NCI-H226 (cell line): Measurements from ENCODE around the gene FAM13C.
A peak's percentile ranks its signal among the peaks of the same experiment; 100 is the strongest.
"Not testable (repeated sequence)": the region's sequence is repeated elsewhere in the genome, so short reads cannot be mapped to it uniquely, and the experiment has no call there.

Source experiments
- DNase-seq: peaks from one replicate; pipeline ENCODE4 v3.0.0-alpha.2; 2015

Gene FAM13C

DNA sequence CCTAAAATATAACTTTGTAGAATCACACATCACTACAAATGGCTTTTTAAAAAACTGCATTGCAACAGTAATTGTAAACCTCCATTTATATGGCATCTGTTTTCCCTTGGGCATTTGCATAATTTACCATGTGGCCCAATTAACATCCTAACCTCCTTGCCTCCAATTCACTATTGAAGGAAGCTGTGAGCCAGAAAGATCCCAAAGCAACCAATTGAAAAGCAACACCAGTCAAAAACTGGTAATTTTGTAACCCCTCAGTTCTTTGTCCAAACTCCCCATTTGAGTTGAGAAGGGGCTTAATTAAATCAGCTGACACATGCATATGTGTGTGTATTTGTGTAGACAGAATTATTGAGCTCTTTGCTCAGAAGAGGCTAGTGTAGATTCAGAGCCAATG, 90.3 kb downstream of the FAM13C start:
- no peak for DNase-seq

DNA sequence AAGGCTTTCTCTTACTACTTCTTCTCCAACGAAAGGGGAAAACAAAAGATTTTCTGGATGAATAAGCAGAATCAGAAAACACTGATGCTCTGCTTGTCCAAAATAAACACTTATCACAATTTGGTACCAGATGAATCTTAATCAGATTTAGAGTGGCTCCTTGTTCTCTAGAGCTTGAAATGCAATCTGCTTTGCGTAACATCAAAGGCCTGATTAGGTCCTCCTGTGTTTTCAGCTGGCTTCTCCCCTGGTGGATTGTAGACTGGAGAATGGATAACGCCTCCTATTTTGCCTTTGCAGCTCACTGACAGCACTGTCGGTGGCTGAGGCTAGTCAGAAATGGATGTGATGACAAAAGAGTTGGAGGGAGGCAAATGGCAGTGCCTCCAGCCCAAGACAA, 91.2 kb downstream of the FAM13C start:
- no peak for DNase-seq

DNA sequence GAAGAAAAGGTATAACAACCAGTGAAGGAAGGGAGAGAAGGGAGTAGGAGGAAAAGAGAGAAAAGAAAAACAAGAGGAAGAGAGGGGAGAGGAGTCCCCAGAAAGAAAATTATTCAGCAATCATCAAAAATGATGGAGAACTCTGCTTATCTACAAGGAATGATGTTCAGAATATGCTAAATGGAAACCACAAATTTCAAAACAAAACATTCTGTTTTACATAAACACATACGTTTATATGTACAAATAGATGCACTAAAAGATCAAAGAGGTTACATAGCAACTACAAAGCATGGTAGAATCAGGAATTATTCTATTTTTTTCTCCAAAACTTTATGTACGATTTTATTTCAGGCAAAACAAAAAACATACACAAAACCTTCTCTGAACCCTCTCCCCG, 91.9 kb downstream of the FAM13C start:
- no peak for DNase-seq

DNA sequence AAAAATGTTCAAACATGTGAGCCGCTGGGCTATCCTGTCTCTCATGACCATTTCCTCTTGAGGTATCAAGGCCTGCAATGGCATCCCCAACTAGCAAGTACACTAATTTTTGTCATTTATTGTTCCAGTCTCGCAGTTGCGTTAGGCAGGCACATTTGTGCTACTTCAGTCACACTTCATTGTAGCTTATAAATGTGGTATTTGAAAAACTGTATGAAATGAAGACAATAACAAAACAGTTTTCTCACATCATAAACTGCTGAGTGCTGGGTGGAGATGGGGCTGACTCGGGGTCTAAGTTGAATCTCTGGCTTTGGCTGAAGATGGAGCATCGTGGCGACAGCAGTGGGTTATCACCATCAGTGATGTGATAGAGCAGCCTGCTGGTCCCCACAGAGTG, 92.7 kb downstream of the FAM13C start:
- no peak for DNase-seq

DNA sequence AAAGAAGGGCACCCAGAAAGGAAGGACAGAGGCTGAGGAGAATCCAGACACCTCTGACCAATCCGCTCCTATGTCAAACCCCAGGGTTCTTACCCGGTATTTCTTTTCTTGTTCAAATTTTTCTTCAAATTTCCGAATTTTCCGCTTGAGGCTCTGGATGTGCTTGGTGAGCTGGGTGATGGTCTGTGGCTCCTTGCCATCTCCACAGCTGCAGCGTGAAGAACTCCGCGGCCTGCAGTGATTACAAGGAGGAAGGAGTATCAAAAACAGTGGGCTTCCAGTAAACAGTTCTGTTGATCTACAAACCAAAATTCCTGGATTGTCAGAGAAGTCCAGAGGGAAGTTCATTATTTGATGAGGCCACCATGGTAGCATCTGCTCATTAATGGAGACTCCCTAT, 93.9 kb downstream of the FAM13C start:
- DNase-seq: no peak

DNA sequence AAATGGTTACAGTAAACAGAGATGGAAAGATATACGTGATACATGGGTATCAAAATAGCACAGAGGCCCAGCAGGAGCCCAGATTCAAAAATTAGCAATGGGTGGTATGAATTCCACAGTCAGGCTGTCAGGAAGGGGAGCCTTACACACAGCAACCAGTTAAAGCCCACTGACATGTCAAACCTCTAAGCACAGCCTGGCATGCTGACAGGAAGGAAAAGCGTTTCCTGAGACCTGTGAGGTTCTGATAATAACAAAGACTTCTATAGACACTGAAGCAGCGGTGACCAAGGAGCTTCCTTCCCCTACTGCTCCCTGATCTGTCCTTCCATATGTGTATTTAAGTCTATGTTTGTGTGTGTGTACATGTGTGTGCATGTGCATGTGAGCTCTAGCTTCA, 96.0 kb downstream of the FAM13C start:
- no peak for DNase-seq

DNA sequence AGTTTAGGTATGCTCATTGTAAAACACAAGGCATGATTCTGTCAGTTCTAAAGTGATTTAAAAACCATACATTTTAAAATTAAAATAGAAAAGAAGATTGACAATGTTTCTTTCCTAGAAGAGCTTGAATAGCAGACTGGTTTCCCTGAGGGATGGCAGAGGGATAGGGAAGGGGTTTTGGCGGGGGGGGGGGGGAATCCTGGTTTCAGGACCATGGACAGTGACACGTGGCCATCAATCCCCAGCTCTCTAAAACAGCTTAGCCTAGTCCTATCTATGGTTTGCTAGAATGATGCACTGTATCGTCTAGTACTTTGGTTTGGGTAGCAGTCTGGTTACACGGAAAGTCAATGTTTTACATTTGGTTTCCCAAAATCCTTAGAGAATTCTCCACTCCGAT, 97.2 kb downstream of the FAM13C start:
- no peak for DNase-seq

DNA sequence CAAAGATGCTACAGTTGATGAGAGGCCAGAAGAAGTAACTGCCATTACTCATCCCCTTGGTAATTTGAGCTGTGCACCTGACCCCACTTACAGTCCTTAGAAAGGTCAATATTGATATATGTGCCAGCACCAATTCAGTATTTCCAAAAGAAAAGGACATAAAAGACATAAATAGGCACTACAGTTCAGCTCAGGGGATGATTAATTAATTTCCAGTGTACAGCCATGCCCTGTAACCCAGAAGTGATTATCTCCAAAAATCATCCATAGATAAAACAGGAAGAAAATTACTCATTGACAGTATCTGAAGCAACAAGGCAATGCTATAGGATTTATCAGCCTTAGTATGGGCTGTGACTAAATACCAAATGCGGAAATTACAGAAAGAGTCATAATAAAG, 103.5 kb downstream of the FAM13C start:
- no peak for DNase-seq

DNA sequence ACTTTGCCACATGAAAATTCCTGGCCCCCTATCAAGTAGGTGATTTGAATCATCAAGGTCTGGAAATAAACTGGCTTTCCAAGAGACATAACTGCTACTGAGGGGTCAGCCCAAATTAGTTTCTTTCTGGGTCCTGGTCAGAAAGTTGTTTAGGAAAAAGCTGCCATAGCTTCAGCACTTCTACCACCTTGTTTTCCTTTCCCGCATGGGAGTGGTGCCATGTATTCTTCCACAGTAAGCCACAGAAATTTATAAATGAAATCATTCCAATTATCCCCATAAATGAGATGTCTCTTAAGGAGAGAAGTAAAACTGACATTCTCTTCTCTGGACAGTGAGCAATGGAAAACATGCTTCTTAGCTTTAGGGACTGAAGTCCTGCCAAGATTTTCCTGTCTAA, 105.1 kb downstream of the FAM13C start:
- no peak for DNase-seq

DNA sequence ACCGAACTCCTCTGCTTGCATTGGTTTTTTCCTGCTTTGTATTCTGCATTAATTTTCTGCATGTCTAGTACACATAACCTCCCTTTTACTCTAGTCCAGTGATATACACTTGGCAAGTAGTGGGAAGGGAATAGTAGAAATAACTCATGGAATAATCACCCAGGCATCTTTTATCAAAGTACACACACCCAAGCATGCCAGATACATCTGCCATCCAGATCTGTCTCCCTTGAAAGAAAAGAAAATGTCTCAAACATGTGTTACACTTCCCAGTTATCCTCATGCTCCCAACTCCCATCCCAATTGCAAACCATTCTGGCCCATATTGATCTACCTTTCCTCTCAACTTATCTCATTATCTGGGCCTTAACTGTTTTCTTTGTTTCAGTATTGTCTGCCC, 106.9 kb downstream of the FAM13C start:
- no peak for DNase-seq

DNA sequence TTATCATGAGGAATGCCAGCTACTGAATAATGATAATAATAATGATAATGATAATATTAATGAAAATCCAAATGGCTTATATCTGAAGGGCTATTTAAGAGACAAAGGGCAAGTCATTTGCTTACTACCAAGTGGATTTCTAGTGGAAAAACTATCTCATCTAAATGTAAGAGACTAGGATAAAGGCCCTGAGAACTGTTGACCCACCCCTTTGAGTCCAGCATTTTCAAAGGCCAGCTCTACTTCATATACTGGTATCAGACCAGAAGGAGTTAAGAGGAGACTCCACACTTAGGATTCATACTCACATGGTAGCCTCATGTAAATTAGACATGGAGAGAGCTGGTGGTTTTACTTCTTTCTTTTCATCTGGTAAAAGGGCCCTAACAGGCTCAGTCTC, 109.9 kb downstream of the FAM13C start:
- DNase-seq: no peak

DNA sequence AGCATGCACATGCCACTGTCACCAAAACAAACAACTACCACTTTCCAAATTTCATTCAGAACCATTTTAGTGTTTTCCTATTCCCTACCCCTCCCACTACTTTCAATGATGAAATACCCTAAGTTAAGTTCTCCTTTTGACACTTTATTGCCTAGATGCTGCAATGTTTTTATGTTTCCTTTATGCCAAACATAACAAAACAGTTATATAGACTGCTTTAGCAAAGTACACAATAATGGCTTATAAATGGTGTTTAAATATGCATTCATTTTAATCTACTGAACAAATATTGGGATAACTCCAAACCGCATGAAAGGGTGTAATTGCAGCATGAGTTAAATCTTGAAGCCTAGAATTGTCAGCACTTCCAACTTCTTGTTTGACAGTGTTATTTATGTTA, 116.7 kb downstream of the FAM13C start:
- no peak for DNase-seq

DNA sequence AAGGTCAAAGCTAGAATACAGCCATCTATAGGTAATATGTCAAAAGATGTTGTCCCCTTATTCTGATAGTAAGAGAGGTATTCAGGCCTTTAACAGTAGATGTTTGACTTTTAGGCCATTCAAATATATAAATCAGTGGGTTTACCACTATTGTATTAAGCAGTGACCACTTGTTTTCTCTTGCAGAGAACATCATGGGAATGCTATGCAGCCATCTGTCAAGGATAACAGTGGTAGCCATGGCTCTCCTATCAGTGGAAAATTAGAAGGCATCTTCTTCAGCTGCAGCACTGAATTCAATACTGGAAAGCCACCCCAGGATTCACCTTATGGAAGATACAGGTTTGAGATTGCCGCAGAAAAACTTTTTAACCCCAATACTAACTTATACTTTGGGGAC, 117.5 kb downstream of the FAM13C start:
- DNase-seq: no peak

DNA sequence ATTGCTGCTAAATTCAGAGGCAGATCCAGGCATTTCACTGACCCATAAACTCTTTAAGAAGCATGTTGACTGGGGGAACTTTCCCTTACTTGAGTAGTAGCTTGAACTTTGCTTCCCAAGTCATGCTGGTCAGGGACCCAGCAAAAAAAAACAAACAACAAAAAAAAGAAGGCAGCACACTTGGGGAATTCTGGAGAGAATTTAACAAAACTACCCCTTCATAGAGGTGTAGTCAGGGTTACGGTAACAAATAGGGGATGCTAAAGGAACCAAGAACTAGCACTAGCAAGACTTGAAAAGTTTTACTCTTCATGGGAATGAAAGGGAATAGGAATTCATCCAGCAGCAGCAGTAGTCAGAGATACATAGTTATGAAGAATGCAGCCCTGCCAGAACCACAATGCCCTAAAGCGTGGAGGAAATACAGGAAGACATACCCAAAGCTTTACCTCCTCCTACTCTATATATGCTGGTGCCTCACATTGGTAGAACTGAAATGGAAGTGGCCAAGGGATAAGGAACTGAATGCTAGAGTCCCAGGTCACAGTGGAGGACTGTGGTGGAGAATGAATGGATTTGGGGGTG, 118.6 kb downstream of the FAM13C start:
- DNase-seq: no peak

DNA sequence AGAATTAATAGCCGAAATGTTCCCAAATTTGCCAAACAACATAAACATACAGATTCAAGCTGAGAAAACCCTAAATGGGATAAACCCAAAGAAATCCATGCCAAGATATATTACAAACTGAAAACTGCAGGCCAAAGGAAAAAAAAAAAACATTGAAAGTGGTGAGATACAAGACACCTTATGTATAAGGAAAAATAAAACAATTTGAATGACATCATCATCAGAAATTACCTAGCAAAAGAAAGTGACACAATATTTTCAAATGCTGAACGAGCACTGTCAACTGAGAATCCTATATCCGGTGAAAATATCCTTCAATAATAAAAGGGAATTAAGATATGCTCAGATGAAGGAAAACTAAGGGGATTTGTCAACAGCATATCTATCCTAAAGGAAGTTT, 119.4 kb downstream of the FAM13C start:
- no peak for DNase-seq

DNA sequence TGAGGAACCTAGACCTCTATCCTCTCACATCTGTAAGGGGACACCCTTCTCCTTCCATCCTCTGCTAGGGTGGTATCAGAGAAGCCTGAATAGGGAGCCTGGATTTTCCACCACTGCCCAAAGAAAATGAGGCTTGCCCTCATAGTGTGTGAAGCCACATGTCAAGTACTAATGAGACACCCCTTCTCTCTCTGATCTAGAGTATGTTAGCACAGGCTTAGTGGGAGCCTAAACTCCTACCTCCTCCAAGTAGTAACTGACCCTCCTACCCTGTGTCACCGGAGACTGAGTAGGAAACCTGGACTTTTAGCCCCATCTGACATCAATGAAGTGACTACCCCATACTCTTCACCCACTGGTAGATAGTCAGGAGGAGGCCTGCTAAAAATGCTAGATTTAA, 120.3 kb downstream of the FAM13C start:
- DNase-seq: no peak

DNA sequence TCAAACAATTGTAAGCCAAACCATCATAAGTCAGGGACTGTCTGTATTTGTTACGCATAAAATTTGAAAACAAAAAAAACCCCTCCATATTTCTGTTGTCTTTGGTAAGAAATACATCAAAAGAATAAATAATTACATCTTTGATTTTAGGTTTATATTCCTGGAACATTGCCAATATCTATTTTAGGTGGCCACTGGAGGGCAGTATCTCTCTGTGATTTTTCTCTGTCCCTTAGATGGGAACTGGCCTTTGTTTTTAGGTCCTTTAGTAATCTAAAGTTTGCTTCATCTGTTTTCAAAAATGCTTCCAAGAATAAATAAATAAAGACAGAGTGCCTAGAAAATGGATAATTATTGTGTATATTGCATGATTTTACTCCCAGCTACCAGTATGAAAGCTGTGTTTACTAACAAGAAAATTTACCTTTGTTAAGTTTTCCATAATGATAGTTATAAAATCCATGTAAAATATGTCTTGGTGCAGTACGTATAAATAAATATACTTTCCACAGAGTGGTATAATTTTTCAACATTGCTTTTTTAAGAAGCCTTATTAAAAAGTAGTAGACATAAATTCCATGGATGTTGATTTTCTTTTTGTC, 121.7 kb downstream of the FAM13C start:
- no peak for DNase-seq

DNA sequence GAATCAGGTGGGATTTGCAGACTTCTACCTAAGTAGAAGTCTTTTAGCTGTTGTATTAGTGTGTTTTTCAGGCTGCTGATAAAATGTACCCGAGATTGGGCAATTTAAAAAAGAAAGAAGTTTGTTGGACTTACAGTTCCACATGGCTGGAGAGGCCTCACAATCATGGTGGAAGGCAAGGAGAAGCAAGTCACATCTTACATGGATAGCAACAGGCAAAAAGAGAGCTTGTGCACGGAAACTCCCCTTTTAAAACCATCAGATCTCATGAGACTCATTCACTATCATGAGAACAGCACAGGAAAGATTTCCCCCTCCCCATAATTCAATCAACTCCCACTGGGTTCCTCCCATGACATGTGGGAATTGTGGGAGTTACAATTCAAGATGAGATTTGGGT, 123.2 kb downstream of the FAM13C start:
- not testable (repeated sequence) for DNase-seq

DNA sequence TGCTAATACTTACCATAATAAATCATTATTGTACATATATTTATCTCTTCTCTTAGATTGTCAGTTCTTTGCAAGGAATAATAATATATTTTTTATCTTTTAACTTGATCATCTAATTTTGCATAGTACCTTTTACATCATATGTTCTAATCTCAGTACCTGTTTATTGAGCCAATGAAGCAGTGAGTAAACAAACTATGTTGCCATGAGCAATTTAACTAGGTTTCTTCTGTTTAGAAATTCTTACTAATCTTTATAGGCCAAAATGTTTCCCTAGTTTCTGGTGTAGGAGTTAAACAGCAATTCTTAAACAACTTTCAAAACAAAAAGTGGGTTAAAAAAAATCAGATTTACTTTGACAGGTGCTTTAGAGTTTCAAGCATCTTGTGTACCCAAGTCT, 124.6 kb downstream of the FAM13C start:
- no peak for DNase-seq

DNA sequence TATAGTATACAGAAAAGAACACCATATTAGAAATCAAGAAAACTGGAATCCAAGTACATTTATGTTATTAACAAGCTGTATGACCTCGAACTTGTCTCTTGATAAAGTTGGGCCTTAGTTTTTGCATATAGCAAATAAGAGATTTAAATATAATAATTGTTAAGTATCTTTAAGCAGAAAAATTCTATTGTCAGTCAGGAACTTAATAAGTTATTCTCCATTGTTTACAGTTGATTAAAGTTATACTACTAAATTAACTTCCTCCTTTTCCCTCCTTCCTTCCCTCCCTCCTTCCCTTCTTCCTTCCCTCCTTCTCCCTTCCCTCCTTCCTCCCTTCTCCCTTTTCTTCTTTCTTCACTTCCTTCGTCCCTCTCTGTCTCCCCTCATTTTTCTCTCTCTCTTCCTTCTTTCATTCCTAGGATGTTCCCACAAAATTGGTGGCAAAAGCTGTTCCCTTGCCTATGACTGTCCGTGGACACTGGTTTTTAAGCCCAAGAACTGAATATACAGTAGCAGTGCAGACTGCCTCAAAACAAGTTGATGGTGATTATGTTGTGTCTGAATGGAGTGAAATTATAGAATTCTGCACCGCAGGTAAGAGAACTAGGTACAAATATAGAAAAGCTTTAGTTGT, 126.2 kb downstream of the FAM13C start:
- no peak for DNase-seq

DNA sequence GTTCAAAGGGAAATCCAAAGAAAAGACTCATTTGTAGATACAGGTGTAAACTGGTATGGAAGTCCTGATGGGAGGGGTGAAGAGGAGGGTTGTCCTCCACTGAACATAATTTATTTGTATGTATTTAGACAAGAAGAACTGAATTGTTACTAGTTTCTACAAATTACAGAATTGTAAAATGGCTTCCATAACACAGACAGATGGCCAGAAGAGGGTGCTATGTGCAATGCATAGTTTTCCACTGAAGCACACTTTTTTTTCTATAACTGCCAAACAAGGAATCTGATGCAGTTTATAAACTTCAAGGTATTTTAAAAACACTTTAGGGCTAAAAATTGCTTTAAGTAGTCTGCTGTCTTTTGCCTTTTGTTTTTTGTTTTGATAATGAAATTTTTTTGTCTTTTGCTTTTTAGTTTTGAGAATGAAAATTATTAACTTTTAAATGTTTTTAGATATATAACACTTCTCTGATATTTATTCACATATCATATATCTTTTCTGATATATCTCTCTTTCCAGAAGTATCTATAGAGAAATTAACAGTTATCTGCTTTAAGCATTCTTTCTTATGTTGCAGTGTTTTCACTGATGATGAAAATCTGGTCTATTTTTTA, 127.4 kb downstream of the FAM13C start:
- peak; percentile 29 for DNase-seq

DNA sequence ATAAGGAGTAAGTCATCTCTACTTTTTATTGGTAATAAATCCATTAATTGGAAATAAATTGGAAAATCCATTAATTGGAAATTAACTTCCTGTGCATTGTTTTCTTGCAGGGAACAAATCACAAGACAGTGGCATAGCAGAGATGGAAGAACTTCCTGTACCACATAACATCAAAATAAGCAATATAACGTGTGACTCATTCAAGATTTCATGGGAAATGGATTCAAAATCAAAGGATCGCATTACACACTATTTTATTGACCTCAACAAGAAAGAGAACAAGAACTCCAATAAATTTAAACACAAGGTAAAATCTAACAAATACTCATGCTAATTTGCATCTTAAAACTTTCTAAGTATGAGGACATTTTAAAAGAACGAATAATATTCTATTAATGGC, 128.2 kb downstream of the FAM13C start:
- no peak for DNase-seq

DNA sequence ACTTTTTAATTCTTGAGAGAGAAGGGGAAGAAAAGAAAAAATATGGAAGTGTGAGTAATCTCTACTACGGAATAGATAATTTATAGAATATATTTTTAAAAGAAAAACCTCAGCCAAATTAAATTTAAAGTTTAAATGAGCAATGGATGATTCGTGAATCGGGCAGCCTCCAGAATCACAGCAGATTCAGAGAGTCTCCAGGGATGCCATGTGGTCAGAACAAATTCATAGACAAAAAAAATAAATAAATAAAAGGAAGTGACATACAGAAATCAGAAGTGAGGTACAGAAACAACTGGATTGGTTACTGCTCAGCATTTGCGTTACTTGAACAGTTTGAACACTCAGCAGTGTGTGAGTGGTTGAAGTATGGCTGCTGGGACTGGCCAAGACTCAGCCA, 132.9 kb downstream of the FAM13C start:
- DNase-seq: no peak

DNA sequence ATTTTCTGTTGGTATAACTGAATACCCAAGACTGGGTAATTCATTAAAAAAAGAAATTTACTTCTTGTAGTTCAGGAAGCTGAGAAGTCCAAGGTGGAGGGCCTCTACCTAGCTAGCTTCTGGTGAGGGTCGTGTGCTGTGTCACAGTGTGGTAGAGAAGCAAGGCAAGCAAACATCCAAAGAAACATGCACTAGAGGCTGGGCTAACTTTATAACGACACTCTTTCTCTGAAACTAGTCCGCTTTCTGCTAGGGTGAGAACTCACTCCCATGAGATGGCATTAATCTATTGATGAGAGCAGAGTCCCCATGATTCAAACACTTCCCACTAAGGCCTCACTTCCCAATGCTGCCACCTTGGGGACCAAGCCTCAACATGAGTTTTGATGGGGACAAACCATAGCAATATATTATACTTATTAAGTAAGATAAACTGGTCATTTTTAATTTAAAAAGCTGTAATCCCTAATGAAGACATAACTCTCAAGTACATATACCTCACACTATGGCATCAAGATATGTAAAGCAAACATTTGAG, 135.1 kb downstream of the FAM13C start:
- no peak for DNase-seq
